Gastroesophageal sphincter (tissue), 4 donors: Measurements from ENCODE around the gene CMC1. TPM values are rescaled to one million over a fixed set of nuclear protein-coding genes. Genes with fewer than 3 reads are reported as not detected.

Source experiments
- ATAC-seq: fragments of 150-250 bp; one replicate; pipeline ENCODE4 v1.9.1; 2016; ENCODE audit warnings: mild to moderate bottlenecking, moderate library complexity
- H3K27ac ChIP-seq, 4 donors: fragments of 200-600 bp; sonication (generic) in 3 of 4; 1 replicate in 3 of 4; 2 replicates in 1 of 4; pipeline ENCODE4 v1.5.1; 2016 to 2019
- H3K27me3 ChIP-seq: fragments of 200-600 bp; sonication (generic); one replicate; pipeline ENCODE4 v1.5.1; 2019
- H3K36me3 ChIP-seq, 2 donors: fragments of 200-600 bp; sonication (generic); one replicate each; pipeline ENCODE4 v1.5.1; 2019; ENCODE audit warnings: control low read depth in 1 of 2
- H3K4me1 ChIP-seq, 3 donors: fragments of 200-600 bp; sonication (generic); 1 replicate in 2 of 3; 2 replicates in 1 of 3; pipeline ENCODE4 v1.5.1; 2016 to 2019; ENCODE audit warnings: control low read depth in 2 of 3
- H3K4me3 ChIP-seq, 2 donors: fragments of 200-600 bp; sonication (generic); one replicate each; pipeline ENCODE4 v1.5.1; 2019; ENCODE audit warnings: mild to moderate bottlenecking in 1 of 2, moderate library complexity in 1 of 2
- H3K9me3 ChIP-seq, 3 donors: fragments of 200-600 bp; sonication (generic); one replicate each; pipeline ENCODE4 v1.5.1; 2017 to 2019; ENCODE audit warnings: control low read depth in 2 of 3
- EP300 ChIP-seq: sonication (generic); formaldehyde crosslinking; IDR thresholded peaks from one replicate; pipeline ENCODE4 v1.6.1; 2017; ENCODE audit warnings: antibody characterized with exemption, mild to moderate bottlenecking
- POLR2A ChIP-seq, 2 donors: fragments of 450-650 bp; IDR thresholded peaks; one replicate each; pipeline ENCODE4 v1.6.1; 2017; ENCODE audit warnings: antibody characterized with exemption in 2 of 2, mild to moderate bottlenecking in 2 of 2, moderate library complexity in 1 of 2
- POLR2AphosphoS5 ChIP-seq: sonication (generic); formaldehyde crosslinking; IDR thresholded peaks from one replicate; pipeline ENCODE4 v1.6.1; 2017; ENCODE audit warnings: antibody characterized with exemption
- WGBS, 2 donors: methylation state at CpG; one replicate each; pipeline ENCODE4 v1.1.5; 2018; ENCODE audit warnings: low coverage in 1 of 2; 5-methylcytosine and 5-hydroxymethylcytosine counted together
- total RNA-seq, 4 donors: library from RNA; depleted of rRNA; stranded (reverse); fragments of >200 nt; gene quantifications; one replicate each; pipeline ENCODE4 v1.1.0, GENCODE V29; 2016
- TF ChIP-seq, protein P1 (sequence below), 4 experiments: fragments of 200-600 bp in 2 of 4; fragments of 450-650 bp in 2 of 4; sonication (generic) in 1 of 4; IDR thresholded peaks; one replicate each; pipeline ENCODE4 v1.5.1; 2017 to 2019; ENCODE audit warnings: antibody characterized with exemption in 4 of 4, mild to moderate bottlenecking in 2 of 4, moderate library complexity in 2 of 4

CMC1 gene
- total RNA-seq, 4 donors from 2014 or later, result 6.5 to 30.5 (median 19.5) TPM

DNA sequence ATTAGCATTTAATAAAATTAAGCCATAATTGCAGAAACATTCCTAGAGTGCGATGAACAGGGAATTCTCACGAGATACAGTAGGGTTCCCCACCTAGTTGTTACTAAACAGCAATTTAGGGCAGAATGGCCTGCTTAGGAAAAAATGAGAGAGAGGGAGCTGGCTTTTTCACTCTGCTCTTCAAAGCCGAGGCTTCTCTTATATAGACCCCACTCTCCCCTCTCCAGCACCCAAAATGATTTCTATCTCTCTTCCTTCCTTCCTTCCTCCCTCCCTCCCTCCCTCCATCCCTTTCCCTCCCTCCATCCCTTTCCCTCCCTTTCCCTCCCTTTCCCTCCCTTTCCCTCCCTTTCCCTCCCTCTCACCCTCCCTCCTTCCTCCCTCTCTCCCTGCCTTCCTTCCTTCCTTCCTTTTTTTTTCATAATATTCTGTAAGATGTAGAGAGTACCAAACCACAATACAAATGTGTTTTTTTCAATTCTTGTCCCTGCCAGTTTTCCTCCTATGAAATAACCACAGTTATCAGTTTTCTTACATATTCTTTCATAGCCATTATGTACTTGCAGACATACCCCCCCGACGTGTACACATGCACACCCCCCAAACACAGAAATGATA lies 59.0 kb downstream of the CMC1 start:
- ATAC-seq, result no peak
- peaks cover 0 to 7% (median 0%) of the 10 kb centered on the region in 3 donors for H3K4me1 ChIP-seq
- TF ChIP-seq POLR2AphosphoS5 (no peak), POLR2A (IDR thresholded peaks at IDR 0.05) (no peak), EP300 (no peak)
- TF ChIP-seq, protein P1, sequence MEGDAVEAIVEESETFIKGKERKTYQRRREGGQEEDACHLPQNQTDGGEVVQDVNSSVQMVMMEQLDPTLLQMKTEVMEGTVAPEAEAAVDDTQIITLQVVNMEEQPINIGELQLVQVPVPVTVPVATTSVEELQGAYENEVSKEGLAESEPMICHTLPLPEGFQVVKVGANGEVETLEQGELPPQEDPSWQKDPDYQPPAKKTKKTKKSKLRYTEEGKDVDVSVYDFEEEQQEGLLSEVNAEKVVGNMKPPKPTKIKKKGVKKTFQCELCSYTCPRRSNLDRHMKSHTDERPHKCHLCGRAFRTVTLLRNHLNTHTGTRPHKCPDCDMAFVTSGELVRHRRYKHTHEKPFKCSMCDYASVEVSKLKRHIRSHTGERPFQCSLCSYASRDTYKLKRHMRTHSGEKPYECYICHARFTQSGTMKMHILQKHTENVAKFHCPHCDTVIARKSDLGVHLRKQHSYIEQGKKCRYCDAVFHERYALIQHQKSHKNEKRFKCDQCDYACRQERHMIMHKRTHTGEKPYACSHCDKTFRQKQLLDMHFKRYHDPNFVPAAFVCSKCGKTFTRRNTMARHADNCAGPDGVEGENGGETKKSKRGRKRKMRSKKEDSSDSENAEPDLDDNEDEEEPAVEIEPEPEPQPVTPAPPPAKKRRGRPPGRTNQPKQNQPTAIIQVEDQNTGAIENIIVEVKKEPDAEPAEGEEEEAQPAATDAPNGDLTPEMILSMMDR (IDR thresholded peaks at IDR 0.05), result no peak
- WGBS, 2 donors, result 88 to 89% methylated on average over 5 of the region's 5 CpGs
- H3K27ac ChIP-seq, result no peak overlapping the region
- no peaks in the 10 kb centered on the region for H3K27me3 ChIP-seq
- no peak overlapping the region for H3K4me3 ChIP-seq
- no peaks in the 10 kb centered on the region for H3K36me3 ChIP-seq
- H3K9me3 ChIP-seq, result no peaks in the 10 kb centered on the region

GRCh38 chr3:28301688-28302087 lies 60.3 kb downstream of the CMC1 start:
- TF ChIP-seq, protein P1 (IDR thresholded peaks at IDR 0.05), result no peak
- TF ChIP-seq EP300 (no peak), POLR2AphosphoS5 (no peak), POLR2A (IDR thresholded peaks at IDR 0.05) (no peak)
- no peaks in the 10 kb centered on the region for H3K4me1 ChIP-seq
- no peak for ATAC-seq
- H3K4me3 ChIP-seq, result no peak overlapping the region
- H3K9me3 ChIP-seq, result no peaks in the 10 kb centered on the region
- no peak overlapping the region for H3K27ac ChIP-seq
- H3K27me3 ChIP-seq, result no peaks in the 10 kb centered on the region
- WGBS, 2 donors, result 76 to 90% methylated on average over 4 of the region's 4 CpGs
- H3K36me3 ChIP-seq, result no peaks in the 10 kb centered on the region

DNA sequence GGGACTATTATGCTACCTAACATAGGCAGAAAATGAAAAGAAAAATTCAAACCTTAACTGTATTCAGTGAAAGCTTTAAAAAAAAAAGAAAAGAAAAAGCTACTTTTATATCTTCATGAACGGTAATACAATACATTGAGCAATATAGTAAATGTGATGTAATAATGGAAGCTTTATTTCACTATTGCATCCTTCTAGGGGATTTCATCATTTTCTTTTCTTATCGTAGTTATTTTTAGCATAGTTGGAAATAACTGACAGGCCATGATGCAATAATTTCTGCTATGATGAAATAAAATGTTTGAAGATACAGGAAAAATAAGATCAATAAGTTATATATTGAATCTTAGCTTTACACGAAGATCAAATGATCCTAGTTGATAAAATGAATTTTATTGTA lies 66.8 kb downstream of the CMC1 start:
- Histone ChIP-seq H3K9me3 (no peaks in the 10 kb centered on the region), H3K4me1 (no peaks in the 10 kb centered on the region), H3K4me3 (no peak overlapping the region), H3K36me3 (peaks cover 0 to 3% of the 10 kb centered on the region in 2 donors), H3K27ac (no peak overlapping the region), H3K27me3 (no peaks in the 10 kb centered on the region)
- ATAC-seq, result no peak
- TF ChIP-seq POLR2AphosphoS5 (no peak), EP300 (no peak)
- TF ChIP-seq, protein P1 (IDR thresholded peaks at IDR 0.05), result no peak
- 82 to 86% methylated on average over 3 of the region's 3 CpGs for WGBS, 2 donors

GRCh38 chr3:28315711-28316110 lies 74.3 kb downstream of the CMC1 start:
- no peak for TF ChIP-seq POLR2AphosphoS5
- TF ChIP-seq POLR2A (IDR thresholded peaks at IDR 0.05), result no peak
- TF ChIP-seq, protein P1 (IDR thresholded peaks at IDR 0.05), result no peak
- no peak for TF ChIP-seq EP300
- WGBS, 2 donors, result 87% methylated on average over 1 of the region's 1 CpG; no CpG with 5 or more reads in 1 of the 2 donors
- H3K4me1 ChIP-seq, result no peaks in the 10 kb centered on the region

GRCh38 chr3:28316226-28316625 lies 74.8 kb downstream of the CMC1 start:
- TF ChIP-seq POLR2AphosphoS5, result no peak
- TF ChIP-seq EP300, result no peak
- TF ChIP-seq, protein P1 (IDR thresholded peaks at IDR 0.05), result no peak
- no peak for TF ChIP-seq POLR2A (IDR thresholded peaks at IDR 0.05)
- WGBS, 2 donors, result 79 to 90% methylated on average over 2 of the region's 2 CpGs
- no peak for ATAC-seq
- H3K4me1 ChIP-seq, result no peaks in the 10 kb centered on the region
- H3K4me3 ChIP-seq, result no peak overlapping the region
- H3K36me3 ChIP-seq, result peaks cover 0 to 18% of the 10 kb centered on the region in 2 donors
- H3K27me3 ChIP-seq, result no peaks in the 10 kb centered on the region
- no peak overlapping the region for H3K27ac ChIP-seq
- no peaks in the 10 kb centered on the region for H3K9me3 ChIP-seq

More at GRCh38 chr3:28315711-28316110, 74.3 kb downstream of the CMC1 start:
- Histone ChIP-seq H3K36me3 (peaks cover 0 to 16% of the 10 kb centered on the region in 2 donors), H3K27ac (no peak overlapping the region), H3K4me3 (no peak overlapping the region), H3K9me3 (no peaks in the 10 kb centered on the region), H3K27me3 (no peaks in the 10 kb centered on the region)
- no peak for ATAC-seq
